Panc1 (cell line): ENCODE data around the gene NDUFV1.

Experiments used
- POLR2AphosphoS5 ChIP-seq: IDR thresholded peaks from 2 replicates; pipeline ENCODE4 v1.6.1; 2012; ENCODE audit warnings: mild to moderate bottlenecking, low read depth, low read length, moderate library complexity
- REST ChIP-seq, 2 experiments: IDR thresholded peaks; 2 replicates each; pipeline ENCODE4 v1.6.1; 2011 to 2012; ENCODE audit warnings: low read depth in 2 of 2, control low read depth in 1 of 2, low read length in 1 of 2, mild to moderate bottlenecking in 1 of 2, moderate library complexity in 1 of 2; ENCODE audit not compliant: insufficient read depth in 1 of 2
- SIN3A ChIP-seq: IDR thresholded peaks from 2 replicates; pipeline ENCODE4 v1.6.1; 2012; ENCODE audit warnings: low read depth, mild to moderate bottlenecking, low read length, moderate library complexity, borderline replicate concordance; ENCODE audit not compliant: insufficient read depth
- TCF7L2 ChIP-seq: IDR thresholded peaks from 2 replicates; pipeline ENCODE4 v1.6.1; 2011; ENCODE audit warnings: mild to moderate bottlenecking, low read depth, low read length, inconsistent platforms
- TF ChIP-seq, protein P1 (sequence below): fragments of 450-650 bp; IDR thresholded peaks from 2 replicates; pipeline ENCODE4 v1.5.1; 2017; ENCODE audit warnings: mild to moderate bottlenecking

DNA sequence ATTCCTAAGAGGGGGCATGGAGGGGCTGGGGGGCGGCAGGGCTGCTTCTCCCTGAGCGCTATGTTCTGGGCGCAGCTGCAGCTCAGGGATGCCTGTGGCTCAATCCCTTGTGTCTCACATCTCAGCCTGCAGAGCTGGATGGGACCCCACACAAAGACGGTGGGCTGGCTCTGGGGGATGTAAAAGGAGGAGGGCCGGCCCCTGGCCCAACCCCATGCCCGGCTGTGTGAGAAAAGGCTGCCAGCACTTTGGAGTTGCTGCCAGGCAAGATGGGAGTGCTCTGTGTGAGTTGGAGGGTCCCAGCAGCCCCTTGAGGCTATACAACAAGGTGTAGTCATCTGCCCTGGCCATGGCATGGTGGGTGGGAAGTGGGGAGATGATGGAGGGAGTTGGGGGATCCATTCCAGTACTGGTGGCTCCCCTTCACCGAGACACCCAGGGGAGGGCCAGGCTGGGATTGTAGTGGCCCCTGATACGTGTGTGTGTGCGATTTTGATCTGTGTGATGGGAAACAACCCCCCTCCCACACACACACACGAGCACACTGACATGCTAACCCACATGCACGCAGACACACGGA, 34.1 kb downstream of the NDUFV1 start:
- TF ChIP-seq POLR2AphosphoS5 (no peak), REST (IDR thresholded peaks at IDR 0.05; ENCODE audit: insufficient read depth in 1 of 2, low read depth in 2 of 2, low read length in 1 of 2) (no peak), TCF7L2 (no peak), SIN3A (no peak)
- TF ChIP-seq, protein P1, sequence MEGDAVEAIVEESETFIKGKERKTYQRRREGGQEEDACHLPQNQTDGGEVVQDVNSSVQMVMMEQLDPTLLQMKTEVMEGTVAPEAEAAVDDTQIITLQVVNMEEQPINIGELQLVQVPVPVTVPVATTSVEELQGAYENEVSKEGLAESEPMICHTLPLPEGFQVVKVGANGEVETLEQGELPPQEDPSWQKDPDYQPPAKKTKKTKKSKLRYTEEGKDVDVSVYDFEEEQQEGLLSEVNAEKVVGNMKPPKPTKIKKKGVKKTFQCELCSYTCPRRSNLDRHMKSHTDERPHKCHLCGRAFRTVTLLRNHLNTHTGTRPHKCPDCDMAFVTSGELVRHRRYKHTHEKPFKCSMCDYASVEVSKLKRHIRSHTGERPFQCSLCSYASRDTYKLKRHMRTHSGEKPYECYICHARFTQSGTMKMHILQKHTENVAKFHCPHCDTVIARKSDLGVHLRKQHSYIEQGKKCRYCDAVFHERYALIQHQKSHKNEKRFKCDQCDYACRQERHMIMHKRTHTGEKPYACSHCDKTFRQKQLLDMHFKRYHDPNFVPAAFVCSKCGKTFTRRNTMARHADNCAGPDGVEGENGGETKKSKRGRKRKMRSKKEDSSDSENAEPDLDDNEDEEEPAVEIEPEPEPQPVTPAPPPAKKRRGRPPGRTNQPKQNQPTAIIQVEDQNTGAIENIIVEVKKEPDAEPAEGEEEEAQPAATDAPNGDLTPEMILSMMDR = no peak
